Activated T-cell treated with anti-CD3 and anti-CD28 coated beads for 24 hours (primary cell): Measurements from ENCODE around the gene TMEM101.
"Not testable (repeated sequence)": the region's sequence is repeated elsewhere in the genome, so short reads cannot be mapped to it uniquely, and the experiment has no call there.

Experiments used
- DNase-seq: peaks from one replicate; pipeline ENCODE4 v3.0.0-alpha.2; 2020; ENCODE audit warnings: low read depth

The TMEM101 gene

GRCh38 chr17:44023545-44024270 is 8.9 kb upstream of the TMEM101 start:
- DNase-seq, result no peak

- no peak for DNase-seq
These were observed 7.5 kb upstream of the TMEM101 start for GRCh38 chr17:44022246-44022645.

GRCh38 chr17:44021227-44021626 is 6.5 kb upstream of the TMEM101 start:
- DNase-seq, result not testable (repeated sequence)

GRCh38 chr17:44014133-44014436 is 678 bp downstream of the TMEM101 start:
- DNase-seq, result no peak

- no peak for DNase-seq
These were observed 1.9 kb downstream of the TMEM101 start for GRCh38 chr17:44012874-44013273.

- no peak for DNase-seq
These were observed 2.4 kb downstream of the TMEM101 start for GRCh38 chr17:44012391-44012790.

- DNase-seq, result no peak
These were observed 2.9 kb downstream of the TMEM101 start for GRCh38 chr17:44011876-44012275.

GRCh38 chr17:44010966-44011647 is 3.7 kb downstream of the TMEM101 start:
- no peak for DNase-seq

- DNase-seq, result no peak
These were observed 6.4 kb downstream of the TMEM101 start for GRCh38 chr17:44008205-44008909.

GRCh38 chr17:44007346-44008204 is 7.2 kb downstream of the TMEM101 start:
- DNase-seq, result no peak

- DNase-seq, result peak; percentile 97
These were observed 8.0 kb downstream of the TMEM101 start for GRCh38 chr17:44006598-44007345.

GRCh38 chr17:44006272-44006597 is 8.5 kb downstream of the TMEM101 start:
- DNase-seq, result no peak

- no peak for DNase-seq
These were observed 9.1 kb downstream of the TMEM101 start for GRCh38 chr17:44005527-44006271.

- no peak for DNase-seq
These were observed 9.8 kb downstream of the TMEM101 start for GRCh38 chr17:44004761-44005526.

GRCh38 chr17:44004077-44004760 is 10.5 kb downstream of the TMEM101 start, which contains the start of gene NAGS:
Gene NAGS (plus strand): TSS chr17:44004622. CDS start chr17:44004664, 42 bp downstream.
- DNase-seq, result no peak

- DNase-seq, result no peak
These were observed 12.5 kb downstream of the TMEM101 start for GRCh38 chr17:44002141-44002848.

- no peak for DNase-seq
These were observed 13.3 kb downstream of the TMEM101 start for GRCh38 chr17:44001461-44001920.

- DNase-seq, result no peak
These were observed 13.8 kb downstream of the TMEM101 start for GRCh38 chr17:44000871-44001460.
